HG02973 (cell line): ENCODE data around the gene MYO15B.

Experiments
- ATAC-seq: cut with Tn5 transposase; IDR thresholded peaks from one replicate; pipeline ENCODE4 v1.9.1; 2021; ENCODE audit warnings: moderate library complexity; ENCODE audit not compliant: unreplicated experiment

MYO15B gene

GRCh38 chr17:75601057-75601987 lies 13.7 kb downstream of the MYO15B start:
- ATAC-seq, result no peak

- ATAC-seq, result no peak
These were observed 15.0 kb downstream of the MYO15B start for GRCh38 chr17:75602644-75603043.

DNA sequence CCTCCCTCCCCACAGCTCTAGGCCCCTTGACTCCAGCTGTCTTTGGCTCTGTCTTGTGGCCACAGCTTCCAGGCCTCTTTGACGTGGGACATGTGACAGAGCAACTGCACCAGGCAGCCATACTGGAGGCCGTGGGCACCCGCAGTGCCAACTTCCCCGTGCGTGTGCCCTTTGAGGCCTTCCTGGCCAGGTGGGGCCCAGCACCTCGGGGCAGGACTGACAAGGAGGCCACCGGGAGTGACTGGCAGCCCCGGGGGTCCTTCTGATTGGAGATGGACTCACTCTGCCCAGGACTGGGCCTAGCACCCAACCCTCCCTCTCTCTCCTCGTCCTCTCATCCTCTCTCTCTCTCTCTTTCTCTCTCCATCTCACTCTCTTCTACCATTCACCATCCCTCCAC lies 15.5 kb downstream of the MYO15B start:
- ATAC-seq, result no peak

DNA sequence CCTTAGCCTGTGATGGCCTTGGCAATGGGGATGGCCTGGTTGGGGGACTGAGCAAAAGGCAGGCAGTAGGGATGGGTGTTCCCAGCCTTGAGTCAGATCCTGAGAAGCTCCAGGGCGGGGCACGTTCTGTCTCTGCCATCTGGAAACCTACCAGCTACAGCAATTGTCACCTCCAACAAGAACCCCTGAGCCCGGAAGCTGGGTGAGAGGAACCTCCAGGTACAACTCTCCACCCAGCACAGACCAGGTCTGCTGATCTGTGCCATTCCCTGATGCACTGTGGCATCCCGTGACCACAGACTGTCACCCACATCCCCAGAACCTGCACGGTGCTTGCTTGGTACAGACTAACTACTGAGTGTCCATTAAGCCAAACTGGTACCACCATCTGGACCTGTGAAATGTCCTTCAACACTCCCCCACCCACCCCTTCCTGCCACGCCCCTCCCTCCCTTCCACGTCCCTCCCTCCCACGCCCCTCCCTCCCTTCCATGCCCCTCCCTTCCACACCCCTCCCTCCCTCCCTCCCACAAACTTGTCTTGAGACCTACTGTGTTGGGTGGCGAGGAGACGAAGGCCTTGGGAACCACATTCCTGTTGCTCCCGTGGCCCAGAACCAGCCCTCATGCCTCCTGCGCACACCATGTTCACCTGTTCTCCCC lies 16.6 kb downstream of the MYO15B start:
- ATAC-seq, result no peak

- no peak for ATAC-seq
These were observed 18.2 kb downstream of the MYO15B start for GRCh38 chr17:75605790-75606189.

GRCh38 chr17:75607086-75607485 lies 19.5 kb downstream of the MYO15B start:
- no peak for ATAC-seq

DNA sequence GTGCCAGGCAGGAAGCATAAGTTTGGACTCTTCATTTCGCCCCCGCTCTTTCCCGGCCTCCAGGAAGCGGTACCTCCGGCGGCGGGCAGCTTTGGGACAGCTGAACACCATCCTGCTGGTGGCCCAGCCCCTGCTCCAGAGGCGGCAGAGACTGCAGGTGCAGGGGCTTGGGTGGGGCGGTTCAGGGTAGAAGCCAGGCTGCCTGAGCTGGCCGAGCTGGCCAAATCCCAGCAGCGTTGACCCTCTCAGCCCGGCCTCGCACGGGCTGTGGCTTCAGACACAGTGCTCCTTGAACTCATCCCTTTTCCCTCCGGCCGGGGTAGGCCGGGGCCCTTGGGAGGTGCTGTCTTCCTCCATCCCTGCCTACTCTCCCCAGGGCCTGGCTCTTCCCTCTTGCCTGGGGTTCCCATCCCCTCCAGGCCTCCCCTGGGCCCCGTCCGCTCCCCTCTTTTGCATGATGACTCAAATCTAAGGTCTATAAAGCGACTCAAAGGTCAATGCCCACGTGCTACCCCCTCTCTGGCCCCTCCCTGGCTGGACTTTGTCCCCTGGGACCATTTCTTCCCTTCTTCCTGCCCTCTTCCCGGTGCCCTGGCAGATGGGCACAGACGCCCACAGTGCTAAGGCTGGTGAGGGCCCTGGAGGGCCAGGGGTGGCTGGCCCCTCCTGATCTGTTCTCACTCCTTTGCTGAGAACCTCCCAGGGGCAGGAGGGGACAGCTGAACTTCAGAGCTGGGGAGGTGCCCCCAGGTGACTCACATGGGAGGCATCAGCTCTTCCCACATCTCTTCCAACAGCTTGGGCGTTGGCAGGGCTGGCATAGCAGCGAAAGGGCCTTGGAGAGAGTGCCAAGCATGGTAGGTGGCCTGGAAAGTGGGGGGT lies 22.7 kb downstream of the MYO15B start:
- no peak for ATAC-seq

GRCh38 chr17:75611851-75612429 lies 24.3 kb downstream of the MYO15B start:
- ATAC-seq, result no peak

DNA sequence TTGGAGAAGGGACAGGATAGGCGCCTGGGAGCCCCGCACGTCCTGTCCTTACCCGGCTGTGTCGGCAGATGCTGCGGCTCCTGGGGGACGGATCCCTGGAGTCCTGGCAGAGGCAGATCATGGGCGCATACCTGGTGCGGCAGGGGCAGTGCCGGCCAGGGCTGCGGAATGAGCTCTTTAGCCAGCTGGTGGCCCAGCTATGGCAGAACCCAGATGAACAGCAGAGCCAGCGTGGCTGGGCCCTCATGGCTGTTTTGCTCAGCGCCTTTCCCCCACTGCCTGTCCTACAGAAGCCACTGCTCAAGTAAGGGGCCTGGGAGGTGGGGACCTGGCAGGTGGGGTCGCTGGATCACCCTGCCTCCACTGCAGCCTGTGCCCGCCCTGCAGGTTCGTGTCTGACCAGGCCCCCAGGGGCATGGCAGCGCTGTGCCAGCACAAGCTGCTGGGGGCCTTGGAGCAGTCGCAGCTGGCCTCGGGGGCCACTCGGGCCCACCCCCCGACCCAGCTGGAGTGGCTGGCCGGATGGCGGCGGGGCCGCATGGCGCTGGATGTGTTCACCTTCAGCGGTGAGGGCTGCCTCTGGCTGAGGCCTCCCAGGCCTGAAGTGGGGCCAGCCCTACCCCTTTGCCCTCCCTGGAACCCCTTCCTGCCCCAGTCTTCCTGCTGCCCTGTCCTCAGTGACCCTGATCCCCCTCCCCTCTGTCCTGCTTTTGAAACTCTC lies 25.5 kb downstream of the MYO15B start:
- ATAC-seq, result no peak

DNA sequence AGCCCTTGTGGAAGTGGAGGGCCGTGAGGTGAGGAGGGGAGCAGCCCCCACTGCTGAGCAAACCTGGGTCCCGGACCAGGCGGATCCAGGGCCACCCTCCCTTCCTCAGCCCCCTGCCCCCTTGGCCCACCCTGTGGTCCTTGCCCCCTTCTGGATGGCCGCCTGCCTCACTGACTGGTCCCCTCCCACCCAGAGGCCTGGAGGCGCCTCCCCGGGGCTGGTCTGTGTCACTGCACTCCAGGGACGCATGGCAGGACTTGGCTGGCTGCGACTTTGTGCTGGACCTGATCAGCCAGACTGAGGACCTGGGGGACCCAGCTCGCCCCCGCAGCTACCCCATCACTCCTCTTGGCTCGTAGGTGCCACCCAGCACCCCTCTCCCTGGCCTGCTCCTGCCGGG lies 26.4 kb downstream of the MYO15B start:
- no peak for ATAC-seq

- no peak for ATAC-seq
These were observed 27.1 kb downstream of the MYO15B start for GRCh38 chr17:75614556-75615270.

- no peak for ATAC-seq
These were observed 27.7 kb downstream of the MYO15B start for GRCh38 chr17:75615301-75615700.

GRCh38 chr17:75616521-75617122 lies 29.0 kb downstream of the MYO15B start:
- no peak for ATAC-seq

DNA sequence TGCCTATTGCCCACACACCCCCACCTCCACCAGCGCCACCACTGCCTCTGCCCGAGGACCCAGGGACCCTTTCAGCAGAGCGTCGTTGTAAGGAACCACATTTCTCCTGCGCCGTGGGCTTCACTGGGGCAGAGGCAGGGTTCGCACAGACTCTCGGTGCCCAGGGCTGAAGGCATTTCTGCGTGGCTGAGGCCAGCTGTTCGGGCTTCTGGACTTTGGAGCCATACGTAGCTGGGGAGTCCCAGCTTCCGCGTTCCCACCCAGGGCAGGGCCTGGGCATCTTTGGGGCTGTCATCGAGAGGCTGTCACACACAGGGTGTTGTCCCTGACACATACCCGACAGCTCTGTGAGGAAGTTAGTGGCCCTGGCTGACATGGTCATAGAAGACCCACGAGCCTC lies 29.6 kb downstream of the MYO15B start:
- no peak for ATAC-seq

DNA sequence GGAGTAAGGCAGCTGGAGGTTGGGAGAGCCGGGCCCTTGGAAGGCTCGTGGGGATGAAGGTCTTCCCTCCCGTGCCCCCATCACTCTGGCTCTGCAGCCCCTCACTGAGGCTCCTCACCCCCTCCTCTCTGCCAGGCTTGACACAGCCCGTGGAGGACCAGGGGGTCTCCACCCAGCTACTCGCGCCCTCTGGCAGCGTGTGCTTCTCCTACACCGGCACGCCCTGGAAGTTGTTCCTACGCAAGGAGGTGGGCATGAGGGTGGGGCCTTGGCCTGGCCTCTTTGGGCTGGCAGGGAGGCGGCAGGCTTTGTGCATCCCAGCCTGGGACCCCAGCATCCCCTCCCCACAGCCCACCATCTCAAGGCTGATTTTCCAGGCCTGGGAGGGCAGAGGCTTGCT lies 30.1 kb downstream of the MYO15B start:
- no peak for ATAC-seq

GRCh38 chr17:75619506-75620431 lies 32.2 kb downstream of the MYO15B start:
- no peak for ATAC-seq

GRCh38 chr17:75621489-75621888 lies 33.9 kb downstream of the MYO15B start:
- no peak for ATAC-seq

DNA sequence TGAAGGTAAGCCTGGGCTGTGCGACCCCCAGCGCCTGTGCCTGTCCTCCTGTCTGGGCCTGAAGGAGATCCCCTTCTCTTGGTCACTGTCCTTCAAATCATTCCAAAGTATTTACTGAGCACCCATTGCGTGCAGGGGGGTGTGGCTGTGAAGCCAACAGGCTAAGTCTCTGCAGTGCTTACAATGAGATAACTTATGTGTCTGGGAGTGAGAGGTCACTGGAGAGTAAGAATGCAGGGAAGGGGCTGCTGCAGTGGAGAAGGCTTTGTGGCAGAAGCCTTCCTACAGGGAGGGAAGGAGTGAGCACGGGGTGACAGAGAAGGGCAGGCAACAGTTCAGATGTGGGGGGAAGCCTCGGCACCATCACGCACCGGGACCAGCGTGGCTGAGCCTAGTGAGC lies 34.5 kb downstream of the MYO15B start:
- no peak for ATAC-seq
